Posterior cingulate gyrus (tissue), 11 donors: ENCODE measurements around the gene ATXN1.
"Not testable (repeated sequence)": the region's sequence is repeated elsewhere in the genome, so short reads cannot be mapped to it uniquely, and the experiment has no call there.

ENCODE experiments used
- DNase-seq, 10 donors: peaks; one replicate each; pipeline versions ENCODE4 v3.0.0 to v3.0.0-alpha.2; 2020 to 2021; ENCODE audit warnings: mixed read lengths in 3 of 10
- intact Hi-C: fragments of 100-400 bp; cut with DNase I; formaldehyde crosslinking; loops from one replicate; pipeline ENCODE4 v1.15.1; 2023

ATXN1 gene

GRCh38 chr6:16728513-16729182 lies 32.6 kb downstream of the ATXN1 start:
- no peak for DNase-seq
- intact Hi-C loops = no loop called here

GRCh38 chr6:16727996-16728395 lies 33.3 kb downstream of the ATXN1 start:
- DNase-seq = no peak
- intact Hi-C loops = no loop called here

- no peak for DNase-seq
- intact Hi-C loops = no loop called here
Measured at GRCh38 chr6:16725145-16725864, 36.0 kb downstream of the ATXN1 start.

GRCh38 chr6:16723826-16724225 lies 37.4 kb downstream of the ATXN1 start:
- no peak for DNase-seq
- intact Hi-C loops = no loop called here

- intact Hi-C loops = no loop called here
- DNase-seq = no peak
Measured at GRCh38 chr6:16723402-16723801, 37.9 kb downstream of the ATXN1 start.

- intact Hi-C loops = no loop called here
- DNase-seq = no peak
Measured at GRCh38 chr6:16722630-16723029, 38.6 kb downstream of the ATXN1 start.

GRCh38 chr6:16721977-16722376 lies 39.3 kb downstream of the ATXN1 start:
- intact Hi-C loops = no loop called here
- peak in 1 of 10 donors; percentile 72 for DNase-seq

- intact Hi-C loops = no loop called here
- DNase-seq = no peak
Measured at GRCh38 chr6:16720861-16721260, 40.4 kb downstream of the ATXN1 start.

- peak in 1 of 10 donors; percentile 41 for DNase-seq
- intact Hi-C loops = no loop called here
Measured at GRCh38 chr6:16719488-16719887, 41.8 kb downstream of the ATXN1 start.

GRCh38 chr6:16718356-16718755 lies 42.9 kb downstream of the ATXN1 start:
- DNase-seq = no peak
- intact Hi-C loops = no loop called here

GRCh38 chr6:16717275-16717942 lies 43.9 kb downstream of the ATXN1 start:
- intact Hi-C loops = no loop called here
- peak in 3 of 10 donors; percentile 32 to 69 (median 61) for DNase-seq

GRCh38 chr6:16716321-16716858 lies 44.9 kb downstream of the ATXN1 start:
- DNase-seq = no peak
- intact Hi-C loops = no loop called here

GRCh38 chr6:16713597-16713996 lies 47.7 kb downstream of the ATXN1 start:
- intact Hi-C loops = no loop called here
- DNase-seq = no peak

GRCh38 chr6:16712931-16713484 lies 48.3 kb downstream of the ATXN1 start:
- peak in 1 of 10 donors; percentile 85 for DNase-seq
- intact Hi-C loops = no loop called here

GRCh38 chr6:16712255-16712930 lies 48.9 kb downstream of the ATXN1 start:
- intact Hi-C loops = no loop called here
- DNase-seq = no peak

- no peak for DNase-seq
- intact Hi-C loops = no loop called here
Measured at GRCh38 chr6:16711546-16712254, 49.6 kb downstream of the ATXN1 start.

GRCh38 chr6:16706911-16707783 lies 54.1 kb downstream of the ATXN1 start:
- intact Hi-C loops = no loop called here
- no peak for DNase-seq

GRCh38 chr6:16706491-16706890 lies 54.8 kb downstream of the ATXN1 start:
- peak in 1 of 10 donors; percentile 81 for DNase-seq
- intact Hi-C loops = not testable (repeated sequence)

GRCh38 chr6:16706029-16706428 lies 55.2 kb downstream of the ATXN1 start:
- DNase-seq = no peak
- intact Hi-C loops = no loop called here
